ENCODE results near the gene IGFBP2. TPM values are rescaled to one million over a fixed set of nuclear protein-coding genes. Genes with fewer than 3 reads are reported as not detected.

The IGFBP2 gene
- total and polyA plus RNA-seq, 2 of the 4 experiments (the other 2 are of a cell fraction) = 33.5 to 236 TPM

- POLR2A ChIA-PET (ENCODE audit: unreplicated experiment) = no interaction called here
- in situ Hi-C loops (cut with MboI; ENCODE audit: low sequenced_read_pairs) = no loop called here
- no peak overlapping the region for H3K18ac ChIP-seq (ENCODE audit: low read depth, low read length)
These were observed 25.5 kb downstream of the IGFBP2 start for GRCh38 chr2:216658757-216659156.

More at GRCh38 chr2:216658757-216659156, 25.5 kb downstream of the IGFBP2 start:
- Histone ChIP-seq H3K9me1 (ENCODE audit: insufficient read depth, low read length) (no peaks in the 10 kb centered on the region), H4K8ac (ENCODE audit: low read depth in 2 of 2, low read length in 2 of 2) (no peak overlapping the region), H3K27ac (ENCODE audit: insufficient read depth, low read length) (no peak overlapping the region), H2BK20ac (ENCODE audit: low read depth, low read length) (no peak overlapping the region), H3K9ac (ENCODE audit: low read depth, low read length) (no peak overlapping the region), H3K9me3 (ENCODE audit: control insufficient read depth, insufficient read depth, low read length) (no peaks in the 10 kb centered on the region), H4K20me1 (ENCODE audit: insufficient read depth, low read length) (no peaks in the 10 kb centered on the region), H3K4me3 (ENCODE audit: insufficient read depth, low read depth, low read length) (no peak overlapping the region), H2BK120ac (ENCODE audit: low read depth, low read length) (no peak overlapping the region), H2BK5ac (ENCODE audit: low read depth, low read length, poor library complexity, severe bottlenecking) (no peak overlapping the region), H2BK15ac (ENCODE audit: low read depth, low read length) (no peak overlapping the region), H3K27me3 (ENCODE audit: control insufficient read depth, insufficient read depth, low read length) (no peaks in the 10 kb centered on the region; the same call in 1 of the 2 replicates), H3K4me2 (ENCODE audit: low read depth, low read length) (no peak overlapping the region), H2AFZ (replicated peaks; ENCODE audit: low read length, poor library complexity) (no peak overlapping the region), H3K36me3 (ENCODE audit: control insufficient read depth, insufficient read depth, low read length) (peaks cover 2% of the 10 kb centered on the region; the same call in 1 of the 2 replicates), H3K14ac (replicated peaks; ENCODE audit: low read depth, low read length) (no peak overlapping the region), H3K4me1 (ENCODE audit: control insufficient read depth, insufficient read depth, low read length) (peaks cover 5% of the 10 kb centered on the region; the same call in 1 of the 2 replicates), H2AK9ac (replicated peaks; ENCODE audit: low read depth, low read length, poor library complexity) (no peak overlapping the region), H3K56ac (ENCODE audit: extremely low read depth, insufficient read depth, low read length) (no peak overlapping the region), H3K79me1 (ENCODE audit: low read depth in 1 of 2, low read length in 2 of 2) (no peaks in the 10 kb centered on the region), H4K91ac (ENCODE audit: insufficient read depth, low read depth, low read length) (no peak overlapping the region), H3K4ac (ENCODE audit: low read depth, low read length) (no peak overlapping the region), H4K5ac (ENCODE audit: low read depth, low read length) (no peak overlapping the region), H3K23ac (ENCODE audit: low read depth, low read length) (no peak overlapping the region), H2AK5ac (ENCODE audit: low read depth, low read length) (no peak overlapping the region)
- no CpG with 5 or more reads among the region's 6 CpGs for WGBS, 2 experiments (ENCODE audit: extremely low coverage in 2 of 2, insufficient read length in 1 of 2)
- BruUV-seq (replicated peaks) = no TSS peak
- no peak for TF ChIP-seq RFX5 (IDR thresholded peaks at IDR 0.05; ENCODE audit: low read depth, low read length)
- TF ChIP-seq POLR2A (IDR thresholded peaks at IDR 0.05; ENCODE audit: low read depth, low read length) = no peak
- ATAC-seq (ENCODE audit: low read depth) = no peak
- intact Hi-C loops (cut with micrococcal nuclease) (no loop called here), dilution Hi-C loops (cut with HindIII; ENCODE audit: low sequenced_read_pairs, unreplicated experiment) (loop anchor here (25.0 kb wide), 1 partner anchor 146 kb away; no protein-coding TSS in a partner anchor)
- no peak for DNase-seq
- CTCF ChIA-PET = interaction anchor here (1.2 kb wide), 2 partner anchors 101 to 142 kb away, joined by 3 to 4 read pairs; no protein-coding TSS in a partner anchor
